HepG2 (cell line): ENCODE measurements around the gene ZNF584. TPM values are rescaled to one million over a fixed set of nuclear protein-coding genes. Genes with fewer than 3 reads are reported as not detected.

ENCODE experiments used
- CREB3 ChIP-seq: sonication (generic); formaldehyde crosslinking; IDR thresholded peaks from 2 replicates; pipeline ENCODE4 v1.5.0; 2020; ENCODE audit warnings: missing genetic modification reagents
- GATAD1 ChIP-seq: IDR thresholded peaks from 2 replicates; pipeline ENCODE4 v1.6.1; 2016; ENCODE audit warnings: missing genetic modification reagents, missing compliant biosample characterization
- POGK ChIP-seq: sonication (generic); formaldehyde crosslinking; conservative IDR thresholded peaks from 2 replicates; pipeline ENCODE4 v1.8.0; 2022; ENCODE audit warnings: mild to moderate bottlenecking, moderate library complexity, missing genetic modification reagents
- POLR2A ChIP-seq, 2 experiments: IDR thresholded peaks; 2 replicates each; pipeline ENCODE4 v1.6.1; 2011; ENCODE audit warnings: low read depth in 2 of 2, low read length in 2 of 2, mild to moderate bottlenecking in 1 of 2, moderate library complexity in 1 of 2; ENCODE audit not compliant: insufficient read depth in 1 of 2
- STAG1 ChIP-seq: sonication (generic); formaldehyde crosslinking; IDR thresholded peaks from 2 replicates; pipeline ENCODE4 v1.4.0; 2020; ENCODE audit warnings: missing genetic modification reagents
- THAP7 ChIP-seq: sonication (generic); formaldehyde crosslinking; IDR thresholded peaks from 2 replicates; pipeline ENCODE4 v1.8.1; 2023; ENCODE audit warnings: mild to moderate bottlenecking, missing genetic modification reagents
- ZNF224 ChIP-seq: sonication (generic); formaldehyde crosslinking; IDR thresholded peaks from 2 replicates; pipeline ENCODE4 v1.5.0; 2020; ENCODE audit warnings: mild to moderate bottlenecking, missing genetic modification reagents
- ZNF468 ChIP-seq: sonication (generic); formaldehyde crosslinking; IDR thresholded peaks from 2 replicates; pipeline ENCODE4 v1.8.0; 2022; ENCODE audit warnings: mild to moderate bottlenecking, moderate library complexity, missing genetic modification reagents
- ZNF646 ChIP-seq: sonication (generic); formaldehyde crosslinking; IDR thresholded peaks from 2 replicates; pipeline ENCODE4 v1.9.0; 2021; ENCODE audit warnings: mild to moderate bottlenecking, missing genetic modification reagents
- ZNF746 ChIP-seq: sonication (generic); formaldehyde crosslinking; IDR thresholded peaks from 2 replicates; pipeline ENCODE4 v1.8.0; 2022; ENCODE audit warnings: mild to moderate bottlenecking, missing genetic modification reagents
- ZNF747 ChIP-seq: sonication (generic); formaldehyde crosslinking; IDR thresholded peaks from 2 replicates; pipeline ENCODE4 v1.8.1; 2023; ENCODE audit warnings: missing genetic modification reagents, mild to moderate bottlenecking, borderline replicate concordance
- ZNF75D ChIP-seq: sonication (generic); formaldehyde crosslinking; IDR thresholded peaks from 2 replicates; pipeline ENCODE4 v1.8.1; 2023; ENCODE audit warnings: missing genetic modification reagents, mild to moderate bottlenecking, borderline replicate concordance
- polyA plus RNA-seq, 8 experiments: library from polyadenylated mRNA; depleted of rRNA in 3 of 8; stranded (reverse) in 7 of 8; unstranded in 1 of 8; fragments of >200 nt; fragmentation: Illumina TruSeq in 4 of 8; extraction: Trizol in 4 of 8; gene quantifications; 2 replicates each; pipeline versions ENCODE4 v1.2.1 to v1.2.3, GENCODE V29; 2011 to 2016; ENCODE audit warnings: low read depth in 4 of 8, missing spikeins in 1 of 8, mixed read lengths in 1 of 8; ENCODE audit not compliant: insufficient read depth in 1 of 8
- total RNA-seq, 5 experiments: library from RNA; depleted of rRNA; stranded (reverse); fragments of >200 nt; fragmentation: Illumina TruSeq; extraction: Trizol; gene quantifications; 2 replicates each; pipeline ENCODE4 v1.2.3, GENCODE V29; 2016; ENCODE audit warnings: low read depth in 1 of 5

ZNF584 gene
- total and polyA plus RNA-seq, 2 of the 13 experiments (the other 11 are each of a cell fraction or from before 2014, with no cell fraction given), result 2.4 to 7.0 TPM

GRCh38 chr19:58408152-58409009 lies at the start of gene ZNF584 (continued):
- no peak for TF ChIP-seq ZNF646
- TF ChIP-seq CREB3 (CRISPR knock-in tag), result no peak
- TF ChIP-seq ZNF224 (CRISPR knock-in tag), result peak; percentile 35; the same call in 1 of the 2 replicates
- no peak for TF ChIP-seq ZNF75D
- TF ChIP-seq STAG1, result no peak
- TF ChIP-seq ZNF747 (CRISPR knock-in tag), result 0 out of 2 replicates have a peak, but pooled peaks have one; percentile 51
- TF ChIP-seq ZNF746 (CRISPR knock-in tag), result no peak; the same call in 1 of the 2 replicates
- no peak for TF ChIP-seq ZNF468 (CRISPR knock-in tag)
- peak; percentile 89 to 96 for TF ChIP-seq POLR2A (IDR thresholded peaks at IDR 0.05; ENCODE audit: insufficient read depth in 1 of 2, low read depth in 2 of 2, low read length in 2 of 2)
- peak; percentile 48 for TF ChIP-seq POGK (CRISPR knock-in tag)
- TF ChIP-seq THAP7 (CRISPR knock-in tag), result 0 out of 2 replicates have a peak, but pooled peaks have one; percentile 39
- peak; percentile 85 for TF ChIP-seq GATAD1
